Activated CD4-positive, alpha-beta T cell treated with anti-CD3 and anti-CD28 coated beads, Interleukin-2, amount 10 ng/mL, durations not matched to agents 24 days and 14 days (primary cell): ENCODE measurements around the gene NOS3. TPM values are rescaled to one million over a fixed set of nuclear protein-coding genes. Genes with fewer than 3 reads are reported as not detected.
"Not testable (repeated sequence)": the region's sequence is repeated elsewhere in the genome, so short reads cannot be mapped to it uniquely, and the experiment has no call there.

Source experiments
- DNase-seq: peaks from one replicate; pipeline ENCODE4 v3.0.0; 2022
- H3K27ac Mint-ChIP-seq: one replicate; pipeline ENCODE4 v1.8.0; 2022; ENCODE audit warnings: mild to moderate bottlenecking, mixed read lengths
- H3K27me3 Mint-ChIP-seq: one replicate; pipeline ENCODE4 v1.8.0; 2022; ENCODE audit warnings: mixed read lengths
- H3K36me3 Mint-ChIP-seq: one replicate; pipeline ENCODE4 v1.8.0; 2022; ENCODE audit warnings: low read depth, mild to moderate bottlenecking, mixed read lengths
- H3K4me1 Mint-ChIP-seq: one replicate; pipeline ENCODE4 v1.8.0; 2021; ENCODE audit warnings: mixed read lengths
- H3K4me3 Mint-ChIP-seq: one replicate; pipeline ENCODE4 v1.8.0; 2022; ENCODE audit warnings: mild to moderate bottlenecking, moderate library complexity, mixed read lengths
- H3K9me3 Mint-ChIP-seq: one replicate; pipeline ENCODE4 v1.8.0; 2021; ENCODE audit warnings: mixed read lengths
- intact Hi-C: fragments of 100-400 bp; cut with micrococcal nuclease; formaldehyde crosslinking; loops from one replicate; pipeline ENCODE4 v1.15.1; 2023
- total RNA-seq: library from RNA; stranded (reverse); gene quantifications from 2 replicates; pipeline ENCODE4 v1.2.3, GENCODE V29; 2022

NOS3 gene
- total RNA-seq, 1 donor from 2014 or later: 15.7 TPM

DNA sequence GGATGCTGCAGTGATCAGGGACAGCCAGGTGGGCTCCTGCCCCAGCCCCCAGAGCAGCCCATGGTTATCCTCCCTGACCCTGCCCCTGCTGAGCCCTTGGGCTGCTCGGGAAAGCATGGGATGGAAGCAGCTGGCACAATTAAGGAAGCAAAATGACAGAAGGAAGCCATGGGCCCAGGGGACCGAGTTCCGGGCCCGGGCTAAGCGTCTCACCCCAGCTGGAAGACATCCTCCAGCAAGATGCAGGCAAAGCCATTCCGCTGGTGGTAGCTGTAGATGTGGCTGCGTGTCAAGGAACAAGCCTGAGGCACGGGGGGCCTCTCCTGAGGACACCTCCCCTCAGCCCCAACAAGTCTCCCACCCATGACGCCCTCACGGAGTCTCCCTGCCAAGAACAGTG, 32.4 kb downstream of the NOS3 start:
- H3K9me3 Mint-ChIP-seq: no peaks in the 10 kb centered on the region
- intact Hi-C loops: no loop called here
- no peak overlapping the region for H3K4me3 Mint-ChIP-seq
- H3K27me3 Mint-ChIP-seq: peaks cover 25% of the 10 kb centered on the region
- no peak for DNase-seq
- no peak overlapping the region for H3K27ac Mint-ChIP-seq
- peaks cover 4% of the 10 kb centered on the region for H3K36me3 Mint-ChIP-seq
- peaks cover 19% of the 10 kb centered on the region for H3K4me1 Mint-ChIP-seq

DNA sequence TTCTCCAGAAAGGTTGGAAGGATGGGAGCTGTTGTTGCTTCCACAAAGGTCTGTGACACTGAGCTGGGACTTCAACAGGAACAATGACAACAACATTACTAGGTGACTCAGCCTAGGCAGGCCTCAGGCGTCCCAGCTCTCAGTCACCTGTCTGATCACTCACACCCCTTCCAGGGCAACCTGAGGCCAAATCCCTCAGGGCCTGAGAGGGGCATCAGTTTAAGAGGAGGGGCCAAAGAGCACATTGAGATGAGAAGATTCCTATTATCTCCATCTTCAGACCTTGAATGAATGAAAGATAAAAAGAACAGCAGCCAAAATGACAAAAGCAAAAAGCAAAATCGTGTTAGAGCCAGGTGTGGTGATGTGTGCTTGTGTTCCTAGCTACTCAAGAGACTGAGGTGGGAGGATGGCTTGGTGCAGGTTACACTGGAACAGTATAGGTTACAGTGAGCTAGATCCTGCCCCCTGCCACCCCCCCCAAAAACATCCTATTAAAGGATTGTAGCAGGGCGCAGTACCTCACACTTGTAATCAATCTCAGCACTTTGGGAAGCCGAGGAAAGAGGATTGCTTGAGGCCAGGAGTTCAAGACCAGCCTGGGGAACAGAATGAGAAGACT, 33.7 kb downstream of the NOS3 start, which contains the start of gene ATG9B:
TSS of gene ATG9B (minus strand) at position 60 of the 622 bp plus-strand sequence. CDS start 71 bp downstream, outside the sequence.
- no peak within 1 kb of the TSS for H3K27ac Mint-ChIP-seq
- intact Hi-C loops: no loop called here

DNA sequence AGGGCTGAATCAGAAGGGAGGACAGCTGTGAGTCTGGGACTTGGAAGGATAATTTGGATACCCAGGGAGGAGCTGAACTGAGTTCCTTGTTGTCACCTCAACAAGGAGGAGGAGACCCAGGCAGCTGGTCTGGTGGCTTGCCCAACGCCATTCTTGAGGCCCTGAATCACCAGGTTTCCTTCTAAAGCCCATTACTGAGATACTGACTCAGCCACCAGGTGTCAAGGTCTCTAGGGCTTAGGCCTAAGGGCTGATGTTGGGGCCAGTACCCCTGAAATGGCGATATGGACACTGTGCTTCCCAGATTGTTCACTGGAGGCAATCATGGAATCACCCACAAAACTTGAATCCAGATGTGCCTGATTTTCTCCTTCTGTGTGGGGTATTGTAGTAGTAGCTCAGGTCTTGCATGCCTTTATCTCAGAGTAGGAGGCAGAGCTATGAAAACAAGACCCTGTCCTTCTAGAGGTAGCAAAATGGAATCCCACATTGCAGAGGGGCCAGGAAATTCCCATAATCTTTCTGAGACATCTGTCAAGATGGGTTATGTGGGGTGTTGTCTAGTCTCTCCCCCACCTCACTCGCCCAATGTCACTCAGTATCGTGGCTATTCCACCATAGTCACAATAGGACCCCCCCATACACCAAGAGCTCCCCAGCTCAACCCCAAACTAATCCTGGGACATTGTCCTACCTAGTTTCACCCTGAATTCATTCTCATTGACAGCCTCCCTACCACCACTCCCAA, 35.3 kb downstream of the NOS3 start:
- DNase-seq: no peak
- H3K27me3 Mint-ChIP-seq: peaks cover 4% of the 10 kb centered on the region
- no peaks in the 10 kb centered on the region for H3K9me3 Mint-ChIP-seq
- peaks cover 5% of the 10 kb centered on the region for H3K36me3 Mint-ChIP-seq
- H3K27ac Mint-ChIP-seq: no peak overlapping the region
- peak overlapping the region; percentile 18 for H3K4me3 Mint-ChIP-seq
- H3K4me1 Mint-ChIP-seq: peaks cover 23% of the 10 kb centered on the region
- intact Hi-C loops: no loop called here

More for the DNA sequence above, 33.7 kb downstream of the NOS3 start, which contains the start of gene ATG9B:
- no peak within 1 kb of the TSS for H3K4me3 Mint-ChIP-seq
- DNase-seq: no peak
- H3K9me3 Mint-ChIP-seq: no peaks in the 10 kb centered on the region
- peaks cover 4% of the 10 kb centered on the region for H3K36me3 Mint-ChIP-seq
- peaks cover 18% of the 10 kb centered on the region for H3K4me1 Mint-ChIP-seq
- peaks cover 18% of the 10 kb centered on the region for H3K27me3 Mint-ChIP-seq

DNA sequence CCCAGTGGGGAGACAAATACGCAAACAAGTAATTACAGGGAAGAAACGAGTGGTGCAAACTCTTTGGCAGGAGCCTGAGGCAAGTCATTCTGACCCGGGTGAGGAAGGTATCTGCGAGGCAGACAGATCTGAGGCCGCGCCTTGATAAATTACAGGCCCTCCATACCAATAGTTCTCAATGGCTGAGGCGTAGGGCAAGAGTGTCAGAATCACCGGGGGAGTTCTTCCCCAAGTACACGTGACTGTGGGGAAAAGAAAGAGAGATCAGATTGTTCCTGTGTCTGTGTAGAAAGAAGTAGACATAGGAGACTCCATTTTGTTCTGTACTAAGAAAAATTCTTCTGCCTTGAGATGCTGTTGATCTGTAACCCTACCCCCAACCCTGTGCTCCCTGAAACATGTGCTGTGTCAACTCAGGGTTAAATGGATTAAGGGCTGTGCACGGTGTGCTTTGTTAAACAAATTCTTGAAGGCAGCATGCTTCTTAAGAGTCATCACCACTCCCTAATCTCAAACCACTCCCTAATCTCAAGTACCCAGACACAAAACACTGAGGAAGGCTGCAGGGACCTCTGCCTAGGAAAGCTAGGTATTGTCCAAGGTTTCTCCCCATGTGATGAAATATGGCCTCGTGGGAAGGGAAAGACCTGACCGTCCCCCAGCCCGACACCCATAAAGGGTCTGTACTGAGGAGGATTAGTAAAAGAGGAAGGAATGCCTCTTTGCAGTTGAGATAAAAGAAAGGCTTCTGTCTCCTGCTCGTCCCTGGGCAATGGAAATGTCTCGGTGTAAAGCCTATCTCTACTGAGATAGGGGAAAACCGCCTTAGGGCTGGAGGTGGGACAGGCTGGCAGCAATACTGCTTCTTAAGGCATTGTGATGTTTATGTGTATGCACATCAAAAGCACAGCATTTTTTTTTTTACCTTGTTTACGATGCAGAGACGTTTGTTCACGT, 36.2 kb downstream of the NOS3 start:
- Mint-ChIP-seq H3K4me1 (peaks cover 24% of the 10 kb centered on the region), H3K27ac (peak overlapping the region; percentile 97), H3K4me3 (peak overlapping the region; percentile 97)
- DNase-seq, H3K27me3 Mint-ChIP-seq, H3K9me3 Mint-ChIP-seq, intact Hi-C loops, H3K36me3 Mint-ChIP-seq: not testable (repeated sequence)

DNA sequence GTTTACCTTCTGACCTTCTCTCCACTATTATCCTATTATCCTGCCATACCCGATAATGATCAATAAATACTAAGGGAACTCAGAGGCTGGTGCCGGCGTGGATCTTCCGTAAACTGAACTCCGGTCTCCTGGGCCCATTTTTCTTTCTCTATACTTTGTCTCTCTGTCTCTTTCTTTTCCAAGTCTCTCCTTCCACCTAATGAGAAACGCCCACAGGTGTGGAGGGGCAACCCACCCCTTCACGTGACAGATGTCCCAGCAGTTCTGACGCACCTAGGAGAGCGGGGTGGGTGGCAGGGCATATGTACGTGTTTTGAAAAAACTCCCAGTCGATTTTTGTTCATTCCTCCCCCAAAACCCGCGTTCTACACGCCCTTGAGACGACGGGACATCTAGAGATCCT, 36.9 kb downstream of the NOS3 start:
- not testable (repeated sequence) for DNase-seq, H3K27me3 Mint-ChIP-seq, H3K9me3 Mint-ChIP-seq, H3K36me3 Mint-ChIP-seq
- H3K4me3 Mint-ChIP-seq: peak overlapping the region; percentile 97
- H3K27ac Mint-ChIP-seq: peak overlapping the region; percentile 97
- intact Hi-C loops: loop anchor here (1.0 to 2.0 kb wide), 6 partner anchors 14 to 323 kb away; partner anchors contain the start of genes CHPF2 and TMUB1
- peaks cover 24% of the 10 kb centered on the region for H3K4me1 Mint-ChIP-seq

DNA sequence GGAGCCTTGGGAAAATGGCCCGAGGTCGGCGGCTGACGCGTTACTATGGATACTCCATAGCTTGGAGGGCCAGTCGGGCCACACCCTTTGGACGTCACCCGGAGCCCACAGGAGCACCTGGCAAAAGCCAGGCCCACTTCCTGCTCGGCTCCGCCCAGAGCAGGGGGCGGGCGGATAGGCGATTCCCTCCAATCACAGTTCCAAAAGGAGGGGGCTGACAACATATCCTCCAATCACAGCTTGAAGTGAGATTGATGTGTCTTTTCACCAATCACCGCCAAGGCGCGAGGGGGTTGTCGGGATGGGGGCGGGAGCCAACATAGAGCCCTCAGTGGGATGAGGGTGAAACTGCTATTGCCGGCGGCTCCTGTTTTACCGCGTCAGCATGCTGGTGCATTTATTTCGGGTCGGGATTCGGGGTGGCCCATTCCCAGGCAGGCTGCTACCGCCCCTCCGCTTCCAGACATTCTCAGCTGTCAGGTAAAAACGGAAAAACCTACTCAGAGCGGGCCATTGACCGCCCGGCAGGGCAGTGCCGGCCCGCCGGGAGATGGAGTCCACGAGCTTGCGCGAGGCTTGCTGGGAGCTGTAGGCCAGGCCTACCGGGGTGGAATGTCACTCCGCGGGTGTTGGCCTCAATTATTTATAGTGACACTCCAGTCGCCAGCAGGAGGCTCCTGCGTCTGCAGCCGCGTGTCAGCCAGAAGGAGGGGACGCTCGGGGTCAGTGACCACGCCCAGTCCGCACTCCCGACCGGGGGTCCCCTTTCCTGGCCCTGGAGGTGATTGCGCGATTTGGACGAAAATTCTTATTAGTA, 37.5 kb downstream of the NOS3 start, which contains the start of gene ABCB8:
TSS of gene ABCB8 (plus strand) at position 320 of the 817 bp plus-strand sequence. CDS start at position 386, 66 bp downstream.
- peaks cover 5% of the 10 kb centered on the region for H3K36me3 Mint-ChIP-seq
- peak within 1 kb of the TSS; percentile 97 for H3K4me3 Mint-ChIP-seq
- H3K27ac Mint-ChIP-seq: peak within 1 kb of the TSS; percentile 97
- H3K4me1 Mint-ChIP-seq: peaks cover 24% of the 10 kb centered on the region
- peaks cover 2% of the 10 kb centered on the region for H3K27me3 Mint-ChIP-seq
- no peaks in the 10 kb centered on the region for H3K9me3 Mint-ChIP-seq
- DNase-seq: peak; percentile 100
- intact Hi-C loops: loop anchor here (1.0 to 2.0 kb wide), 6 partner anchors 15 to 322 kb away; partner anchors contain the start of genes CHPF2 and TMUB1

DNA sequence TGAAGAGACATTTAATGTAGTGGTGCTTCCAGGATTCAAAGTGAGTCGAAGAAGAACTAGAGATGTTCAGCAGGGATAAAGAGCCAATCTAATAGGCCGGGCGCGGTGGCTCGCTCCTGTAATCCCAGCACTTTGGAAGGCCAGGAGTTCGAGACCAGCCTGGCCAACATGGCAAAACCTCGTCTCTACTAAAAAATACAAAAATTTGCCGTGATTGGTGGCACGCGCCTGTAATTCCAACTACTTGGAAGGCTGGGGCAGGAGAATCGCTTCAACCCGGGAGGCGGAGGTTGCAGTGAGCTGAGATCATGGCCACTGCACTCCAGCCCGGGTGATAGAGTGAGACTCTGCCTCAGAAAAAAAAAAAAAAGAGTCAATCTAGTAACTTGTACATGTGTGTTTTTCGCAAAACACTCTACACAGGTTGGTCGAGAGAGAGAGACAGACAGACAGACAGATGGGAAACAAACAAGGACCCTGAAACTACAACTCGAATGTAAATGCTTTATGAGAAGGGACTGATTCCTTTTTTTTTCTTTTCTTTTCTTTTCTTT, 38.2 kb downstream of the NOS3 start:
- Mint-ChIP-seq H3K36me3 (peaks cover 5% of the 10 kb centered on the region), H3K27me3 (peaks cover 2% of the 10 kb centered on the region), H3K4me3 (peak overlapping the region; percentile 97), H3K9me3 (no peaks in the 10 kb centered on the region), H3K27ac (peak overlapping the region; percentile 97), H3K4me1 (peaks cover 24% of the 10 kb centered on the region)
- intact Hi-C loops: loop anchor here (1.0 to 2.0 kb wide), 6 partner anchors 16 to 322 kb away; partner anchors contain the start of genes CHPF2 and TMUB1
- DNase-seq: no peak

DNA sequence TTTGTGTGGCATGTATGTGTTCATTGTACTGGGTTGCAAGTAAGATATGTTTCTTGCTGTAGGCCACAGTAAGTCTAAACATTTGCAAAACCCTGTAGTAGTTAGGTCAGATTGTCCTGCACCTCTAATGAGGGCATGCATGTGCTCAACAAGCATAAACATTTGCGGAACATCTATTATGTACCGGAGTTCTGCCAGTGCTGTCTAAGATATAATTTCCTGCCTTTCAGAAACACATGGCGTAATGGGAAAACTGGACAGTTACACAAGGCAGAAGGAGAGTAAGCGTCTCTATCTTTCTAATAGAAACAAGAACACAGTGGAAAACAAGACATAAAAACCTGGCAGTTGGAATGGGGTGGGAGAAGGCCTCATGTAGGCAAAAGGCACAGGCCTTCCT, 40.2 kb downstream of the NOS3 start:
- DNase-seq: no peak
- H3K27me3 Mint-ChIP-seq: no peaks in the 10 kb centered on the region

DNA sequence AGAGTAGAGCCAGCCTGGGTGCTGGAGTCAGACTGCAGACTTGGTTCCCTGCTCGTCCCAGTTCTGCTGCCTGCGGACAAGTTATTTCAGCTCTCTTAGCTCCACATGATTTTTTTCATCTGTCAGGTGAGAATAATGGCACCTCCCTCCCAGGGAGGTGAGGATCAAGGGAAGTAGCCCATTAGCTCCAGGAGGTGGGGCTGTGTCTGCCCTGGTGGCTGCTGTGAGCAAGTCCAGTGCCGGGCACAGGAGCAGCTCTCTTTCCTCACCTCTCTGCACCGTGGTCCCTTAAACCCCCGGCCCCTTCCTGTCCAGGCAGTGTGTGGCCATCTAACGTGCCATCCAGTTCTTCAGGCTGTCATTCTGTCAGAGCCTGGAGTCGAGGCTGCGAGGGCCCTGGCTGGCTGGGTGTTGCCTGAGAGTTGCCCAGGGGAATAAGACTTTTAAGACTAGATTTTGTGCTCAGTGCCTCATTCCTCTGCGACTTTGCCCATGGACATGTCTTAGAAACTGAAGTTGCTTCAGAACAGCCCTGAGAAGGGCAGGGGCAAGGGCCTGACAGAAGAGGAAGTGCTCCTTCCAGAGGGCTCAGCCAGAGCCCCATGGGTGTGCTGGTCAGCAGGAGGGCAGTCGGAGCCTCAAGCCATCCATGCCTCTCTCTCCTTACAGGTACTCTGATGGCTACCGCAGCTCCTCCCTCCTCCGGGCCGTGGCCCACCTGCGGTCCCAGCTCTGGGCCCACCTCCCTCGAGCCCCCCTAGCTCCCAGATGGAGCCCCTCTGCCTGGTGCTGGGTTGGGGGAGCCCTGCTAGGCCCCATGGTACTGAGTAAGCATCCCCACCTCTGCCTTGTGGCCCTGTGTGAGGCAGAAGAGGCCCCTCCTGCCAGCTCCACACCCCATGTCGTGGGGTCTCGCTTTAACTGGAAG, 42.4 kb downstream of the NOS3 start:
- Mint-ChIP-seq H3K27ac (no peak overlapping the region), H3K36me3 (peaks cover 13% of the 10 kb centered on the region), H3K4me3 (no peak overlapping the region), H3K9me3 (no peaks in the 10 kb centered on the region), H3K27me3 (no peaks in the 10 kb centered on the region), H3K4me1 (peaks cover 12% of the 10 kb centered on the region)
- intact Hi-C loops: no loop called here
- no peak for DNase-seq

More for the DNA sequence above, 40.2 kb downstream of the NOS3 start:
- H3K9me3 Mint-ChIP-seq: no peaks in the 10 kb centered on the region
- H3K4me3 Mint-ChIP-seq: no peak overlapping the region
- peaks cover 24% of the 10 kb centered on the region for H3K4me1 Mint-ChIP-seq
- peaks cover 8% of the 10 kb centered on the region for H3K36me3 Mint-ChIP-seq
- H3K27ac Mint-ChIP-seq: no peak overlapping the region
- intact Hi-C loops: no loop called here

DNA sequence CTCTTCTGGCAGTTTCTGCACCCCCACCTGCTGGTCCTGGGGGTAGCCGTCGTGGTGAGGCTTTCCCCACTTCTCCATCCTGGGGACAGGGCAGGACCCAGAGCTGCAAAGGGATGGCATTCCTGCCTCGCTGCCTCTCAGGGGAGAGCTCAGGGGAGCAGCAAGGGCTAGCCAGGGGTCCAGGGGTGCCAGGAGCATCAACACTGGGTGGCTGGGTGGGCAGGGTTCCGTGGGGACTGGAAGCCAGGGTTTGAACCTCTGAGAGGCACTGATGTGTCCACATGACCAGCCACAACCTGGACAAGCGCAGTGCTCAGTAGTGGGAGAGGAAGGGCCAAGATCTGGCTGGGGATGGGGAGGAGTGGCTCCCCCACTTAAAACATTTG, 43.0 kb downstream of the NOS3 start:
- intact Hi-C loops: no loop called here
- Mint-ChIP-seq H3K27me3 (no peaks in the 10 kb centered on the region), H3K36me3 (peaks cover 10% of the 10 kb centered on the region), H3K4me3 (no peak overlapping the region), H3K4me1 (peaks cover 15% of the 10 kb centered on the region), H3K9me3 (no peaks in the 10 kb centered on the region), H3K27ac (no peak overlapping the region)
- no peak for DNase-seq

DNA sequence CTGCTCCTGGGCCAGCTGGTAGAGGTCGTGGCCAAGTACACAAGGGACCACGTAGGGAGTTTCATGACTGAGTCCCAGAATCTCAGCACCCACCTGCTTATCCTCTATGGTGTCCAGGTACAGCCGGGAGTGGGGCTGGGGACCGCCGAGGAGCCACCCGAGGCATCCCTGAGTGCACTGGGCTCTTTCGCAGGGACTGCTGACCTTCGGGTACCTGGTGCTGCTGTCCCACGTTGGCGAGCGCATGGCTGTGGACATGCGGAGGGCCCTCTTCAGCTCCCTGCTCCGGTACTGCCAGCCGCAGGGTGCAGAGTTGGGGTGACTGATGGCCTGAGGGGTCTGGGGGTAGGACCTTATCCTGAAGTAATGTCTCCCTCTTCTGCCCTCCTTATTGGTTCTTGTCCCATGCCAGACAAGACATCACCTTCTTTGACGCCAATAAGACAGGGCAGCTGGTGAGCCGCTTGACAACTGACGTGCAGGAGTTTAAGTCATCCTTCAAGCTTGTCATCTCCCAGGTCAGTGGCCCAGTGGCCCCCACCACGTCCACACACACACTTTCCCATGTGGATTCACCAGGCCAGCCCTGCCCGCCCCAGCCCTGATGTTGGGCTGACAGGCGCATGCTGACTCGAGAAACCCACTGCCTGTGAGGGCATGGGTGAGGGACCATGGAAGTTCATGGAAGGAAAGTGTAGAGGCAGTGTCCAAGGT, 43.7 kb downstream of the NOS3 start:
- H3K4me1 Mint-ChIP-seq: peaks cover 17% of the 10 kb centered on the region
- H3K27me3 Mint-ChIP-seq: no peaks in the 10 kb centered on the region
- no peak for DNase-seq
- H3K4me3 Mint-ChIP-seq: no peak overlapping the region
- no peaks in the 10 kb centered on the region for H3K9me3 Mint-ChIP-seq
- H3K36me3 Mint-ChIP-seq: peaks cover 13% of the 10 kb centered on the region
- no peak overlapping the region for H3K27ac Mint-ChIP-seq
- intact Hi-C loops: no loop called here
